Measurements from ENCODE around the gene NEK8. TPM values are rescaled to one million over a fixed set of nuclear protein-coding genes. Genes with fewer than 3 reads are reported as not detected.

The NEK8 gene
- polyA plus RNA-seq, 1 donor from 2014 or later = 1.5 TPM

DNA sequence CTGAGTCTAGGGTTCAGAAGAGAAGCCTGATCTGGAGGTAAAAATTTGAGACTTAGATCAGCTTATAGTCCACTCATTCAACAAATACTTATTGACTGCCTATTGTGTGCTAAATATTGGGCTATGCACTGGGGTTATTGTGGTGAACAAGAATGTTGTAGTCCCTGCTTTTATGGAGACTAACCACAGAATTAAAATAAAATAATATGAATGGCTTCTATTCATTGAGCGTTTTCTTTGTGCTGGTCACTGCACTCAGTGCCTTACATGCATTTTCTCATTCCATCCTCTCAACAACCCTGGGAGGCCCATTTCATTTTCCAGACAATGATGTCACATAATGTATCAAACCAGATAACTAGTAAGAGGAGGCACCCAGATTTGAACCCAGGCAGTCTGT, 4.8 kb downstream of the NEK8 start:
- H3K27ac ChIP-seq (ENCODE audit: low read length) = no peak overlapping the region

DNA sequence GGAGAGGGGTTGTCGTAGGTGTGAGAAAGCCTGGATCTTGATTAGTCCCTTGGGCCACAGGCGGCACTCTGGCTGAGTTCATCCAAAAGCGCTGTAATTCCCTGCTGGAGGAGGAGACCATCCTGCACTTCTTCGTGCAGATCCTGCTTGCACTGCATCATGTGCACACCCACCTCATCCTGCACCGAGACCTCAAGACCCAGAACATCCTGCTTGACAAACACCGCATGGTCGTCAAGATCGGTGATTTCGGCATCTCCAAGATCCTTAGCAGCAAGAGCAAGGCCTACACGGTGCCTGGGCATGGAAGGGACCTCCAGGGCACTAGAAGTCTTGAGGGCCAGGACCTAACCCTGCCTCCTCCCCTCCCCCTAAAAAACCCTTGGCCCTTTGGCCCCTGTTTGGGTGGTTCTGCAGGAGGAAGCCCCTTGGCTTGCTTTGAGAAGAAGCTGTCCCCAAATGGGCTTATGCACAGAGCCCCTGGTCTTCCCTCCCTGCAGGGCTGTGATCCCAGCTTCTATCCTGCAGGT, 6.2 kb downstream of the NEK8 start:
- Histone ChIP-seq H3F3A (ENCODE audit: insufficient read depth, low read length, poor library complexity, severe bottlenecking) (no peaks in the 10 kb centered on the region), H3K9me3 (ENCODE audit: low read length) (no peaks in the 10 kb centered on the region), H3K9ac (ENCODE audit: low read length) (no peak overlapping the region), H3K79me2 (replicated peaks; ENCODE audit: insufficient read depth, low read length) (no peaks in the 10 kb centered on the region), H3K4me2 (ENCODE audit: low read length) (no peak overlapping the region), H3K9me2 (ENCODE audit: insufficient read depth, low read length) (no peaks in the 10 kb centered on the region), H3K36me3 (ENCODE audit: insufficient read depth, low read length) (no peaks in the 10 kb centered on the region), H3K4me3 (ENCODE audit: low read length) (no peak overlapping the region), H3K27me3 (ENCODE audit: insufficient read depth, low read depth, low read length) (no peaks in the 10 kb centered on the region), H2AFZ (ENCODE audit: low read depth, low read length) (no peak overlapping the region), H4K20me1 (ENCODE audit: insufficient read depth) (no peaks in the 10 kb centered on the region), H3K27ac (ENCODE audit: low read length) (no peak overlapping the region)
- no peak for TF ChIP-seq TAF1 (IDR thresholded peaks at IDR 0.05; ENCODE audit: low read depth)
- TF ChIP-seq MXI1 (conservative IDR thresholded peaks at IDR 0.05; ENCODE audit: poor library complexity, severe bottlenecking) = no peak
- TF ChIP-seq RAD21 (conservative IDR thresholded peaks at IDR 0.05) = no peak
- TF ChIP-seq SMC3 (conservative IDR thresholded peaks at IDR 0.05; ENCODE audit: poor library complexity) = no peak
- TF ChIP-seq CTCF (IDR thresholded peaks at IDR 0.05; ENCODE audit: poor library complexity, severe bottlenecking) = no peak
- no peak for TF ChIP-seq REST (IDR thresholded peaks at IDR 0.05; ENCODE audit: borderline replicate concordance)

More for the DNA sequence above, 4.8 kb downstream of the NEK8 start:
- no peaks in the 10 kb centered on the region for H3F3A ChIP-seq (ENCODE audit: insufficient read depth, low read length, poor library complexity, severe bottlenecking)
- no peaks in the 10 kb centered on the region for H3K9me3 ChIP-seq (ENCODE audit: low read length)
- no peak overlapping the region for H3K4me3 ChIP-seq (ENCODE audit: low read length)
- H4K20me1 ChIP-seq (ENCODE audit: insufficient read depth) = no peaks in the 10 kb centered on the region
- no peaks in the 10 kb centered on the region for H3K9me2 ChIP-seq (ENCODE audit: insufficient read depth, low read length)
- no peaks in the 10 kb centered on the region for H3K36me3 ChIP-seq (ENCODE audit: insufficient read depth, low read length)
- H2AFZ ChIP-seq (ENCODE audit: low read depth, low read length) = no peak overlapping the region
- no peak overlapping the region for H3K9ac ChIP-seq (ENCODE audit: low read length)
- H3K79me2 ChIP-seq (replicated peaks; ENCODE audit: insufficient read depth, low read length) = no peaks in the 10 kb centered on the region
- no peak overlapping the region for H3K4me2 ChIP-seq (ENCODE audit: low read length)
- no peaks in the 10 kb centered on the region for H3K27me3 ChIP-seq (ENCODE audit: insufficient read depth, low read depth, low read length)
- TF ChIP-seq EZH2 (IDR thresholded peaks at IDR 0.05; ENCODE audit: borderline replicate concordance, insufficient read depth, low read length, poor library complexity, severe bottlenecking) (no peak), TAF1 (IDR thresholded peaks at IDR 0.05; ENCODE audit: low read depth) (no peak), REST (IDR thresholded peaks at IDR 0.05; ENCODE audit: borderline replicate concordance) (no peak), CTCF (IDR thresholded peaks at IDR 0.05; ENCODE audit: poor library complexity, severe bottlenecking) (no peak), MXI1 (conservative IDR thresholded peaks at IDR 0.05; ENCODE audit: poor library complexity, severe bottlenecking) (no peak), EP300 (conservative IDR thresholded peaks at IDR 0.05; ENCODE audit: poor library complexity, severe bottlenecking) (no peak), POLR2AphosphoS5 (IDR thresholded peaks at IDR 0.05) (no peak), RAD21 (conservative IDR thresholded peaks at IDR 0.05) (no peak)
